GM23338 (cell line): ENCODE measurements around the gene STX5. TPM values are rescaled to one million over a fixed set of nuclear protein-coding genes. Genes with fewer than 3 reads are reported as not detected.

Source experiments
- ATAC-seq: fragments of 200-7000 bp; cut with Tn5 transposase; 3 replicates; pipeline ENCODE4 v1.9.1; 2020
- DNase-seq: peaks from one replicate; pipeline ENCODE4 v3.0.0-alpha.2; 2015; ENCODE audit warnings: low spot score
- H2AFZ ChIP-seq: fragments of 200-600 bp; sonication (generic); 2 replicates; pipeline ENCODE4 v1.8.0; 2016; ENCODE audit warnings: antibody characterized with exemption, mild to moderate bottlenecking, moderate library complexity
- H3F3A ChIP-seq: fragments of 200-600 bp; sonication (generic); replicated peaks from 2 replicates; pipeline ENCODE4 v1.8.0; 2017; ENCODE audit warnings: antibody characterized with exemption, mixed run types, low read depth
- H3K27ac ChIP-seq: fragments of 200-600 bp; sonication (generic); 2 replicates; pipeline ENCODE4 v1.6.1; 2016; ENCODE audit warnings: low read depth
- H3K27me3 ChIP-seq: fragments of 200-600 bp; sonication (generic); 2 replicates; pipeline ENCODE4 v1.8.0; 2016; ENCODE audit warnings: mild to moderate bottlenecking, mixed run types, moderate library complexity; ENCODE audit not compliant: insufficient read depth
- H3K36me3 ChIP-seq: fragments of 200-600 bp; sonication (generic); 2 replicates; pipeline ENCODE4 v1.8.0; 2016; ENCODE audit warnings: mild to moderate bottlenecking; ENCODE audit not compliant: insufficient read depth
- H3K4me1 ChIP-seq: fragments of 200-600 bp; sonication (generic); 2 replicates; pipeline ENCODE4 v1.8.0; 2016; ENCODE audit warnings: mild to moderate bottlenecking, moderate library complexity; ENCODE audit not compliant: insufficient read depth
- H3K4me2 ChIP-seq: fragments of 200-600 bp; sonication (generic); 2 replicates; pipeline ENCODE4 v1.7.1; 2017; ENCODE audit warnings: mixed run types
- H3K4me3 ChIP-seq: fragments of 200-600 bp; sonication (generic); 2 replicates; pipeline ENCODE4 v1.6.1; 2016; ENCODE audit warnings: mixed run types
- H3K79me2 ChIP-seq: fragments of 200-600 bp; sonication (generic); replicated peaks from 2 replicates; pipeline ENCODE4 v1.8.0; 2017; ENCODE audit warnings: mild to moderate bottlenecking; ENCODE audit not compliant: insufficient read depth
- H3K9me2 ChIP-seq: fragments of 200-600 bp; sonication (generic); 2 replicates; pipeline ENCODE4 v1.8.0; 2017; ENCODE audit not compliant: insufficient read depth
- H4K20me1 ChIP-seq: fragments of 200-600 bp; sonication (generic); replicated peaks from 2 replicates; pipeline ENCODE4 v1.8.0; 2017; ENCODE audit warnings: mild to moderate bottlenecking; ENCODE audit not compliant: insufficient read depth
- H3K27ac Mint-ChIP-seq: 2 replicates; pipeline ENCODE4 v1.8.0; 2020; ENCODE audit warnings: inconsistent platforms, mild to moderate bottlenecking, moderate library complexity, mixed read lengths
- H3K27me3 Mint-ChIP-seq: 3 replicates; pipeline ENCODE4 v1.8.0; 2022; ENCODE audit warnings: low read depth, mild to moderate bottlenecking, moderate library complexity, mixed read lengths, inconsistent platforms; ENCODE audit not compliant: insufficient read depth, poor library complexity
- H3K36me3 Mint-ChIP-seq: 3 replicates; pipeline ENCODE4 v1.8.0; 2021; ENCODE audit warnings: low read depth, mild to moderate bottlenecking, inconsistent platforms, moderate library complexity, mixed read lengths
- H3K4me1 Mint-ChIP-seq: 3 replicates; pipeline ENCODE4 v1.8.0; 2020; ENCODE audit warnings: mild to moderate bottlenecking, inconsistent platforms, mixed read lengths
- H3K4me3 Mint-ChIP-seq: 3 replicates; pipeline ENCODE4 v1.8.0; 2021; ENCODE audit warnings: moderate library complexity, mild to moderate bottlenecking, inconsistent platforms, mixed read lengths
- H3K9me3 Mint-ChIP-seq: 3 replicates; pipeline ENCODE4 v1.8.0; 2020; ENCODE audit warnings: moderate library complexity, mild to moderate bottlenecking, inconsistent platforms, mixed read lengths
- CTCF ChIP-seq, 2 experiments: fragments of 200-600 bp in 1 of 2; sonication (generic) in 1 of 2; conservative IDR thresholded peaks; 2 replicates each; pipeline versions ENCODE4 v1.5.1 to v1.6.1; 2016 to 2017; ENCODE audit warnings: antibody characterized with exemption in 2 of 2, low read depth in 2 of 2, mild to moderate bottlenecking in 2 of 2, moderate library complexity in 1 of 2
- ETS1 ChIP-seq: IDR thresholded peaks from 2 replicates; pipeline ENCODE4 v1.6.1; 2016; ENCODE audit warnings: antibody characterized with exemption
- EZH2 ChIP-seq: fragments of 200-600 bp; sonication (generic); IDR thresholded peaks from one replicate; pipeline ENCODE4 v1.8.0; 2017; ENCODE audit warnings: antibody characterized with exemption, mild to moderate bottlenecking, low read depth; ENCODE audit not compliant: unreplicated experiment
- EZH2phosphoT487 ChIP-seq: fragments of 200-600 bp; sonication (generic); IDR thresholded peaks from one replicate; pipeline ENCODE4 v1.8.1; 2018; ENCODE audit warnings: antibody characterized with exemption; ENCODE audit not compliant: unreplicated experiment
- JUNB ChIP-seq: IDR thresholded peaks from one replicate; pipeline ENCODE4 v1.6.1; 2016; ENCODE audit warnings: antibody characterized with exemption; ENCODE audit not compliant: unreplicated experiment
- NANOG ChIP-seq: IDR thresholded peaks from 2 replicates; pipeline ENCODE4 v1.6.1; 2016; ENCODE audit warnings: antibody characterized with exemption, borderline replicate concordance
- POLR2AphosphoS5 ChIP-seq: IDR thresholded peaks from 2 replicates; pipeline ENCODE4 v1.6.1; 2016; ENCODE audit warnings: antibody characterized with exemption, low read depth
- REST ChIP-seq: IDR thresholded peaks from one replicate; pipeline ENCODE4 v1.6.1; 2018; ENCODE audit warnings: antibody characterized with exemption; ENCODE audit not compliant: unreplicated experiment
- STAT1 ChIP-seq: IDR thresholded peaks from one replicate; pipeline ENCODE4 v1.6.1; 2016; ENCODE audit warnings: antibody characterized with exemption; ENCODE audit not compliant: unreplicated experiment
- ZNF114 ChIP-seq: fragments of 250-450 bp; sonication (Bioruptor Pico); IDR thresholded peaks from 2 replicates; pipeline ENCODE4 v1.5.0; 2020; ENCODE audit warnings: mild to moderate bottlenecking, moderate library complexity
- ZNF331 ChIP-seq: fragments of 250-450 bp; sonication (Bioruptor Pico); IDR thresholded peaks from 2 replicates; pipeline ENCODE4 v1.5.0; 2020; ENCODE audit warnings: low read depth, mild to moderate bottlenecking, moderate library complexity
- ZNF462 ChIP-seq: fragments of 250-450 bp; sonication (Bioruptor Pico); IDR thresholded peaks from 2 replicates; pipeline ENCODE4 v1.5.0; 2020; ENCODE audit warnings: mild to moderate bottlenecking, moderate library complexity
- polyA plus RNA-seq: library from polyadenylated mRNA; unstranded; fragments of >200 nt; fragmentation: Nextera tagmentation; extraction: Ambion mirVana; gene quantifications from 2 replicates; pipeline ENCODE4 v1.2.1, GENCODE V29; 2016
- total RNA-seq: library from RNA; depleted of rRNA; stranded (reverse); fragments of >200 nt; shearing (Covaris generic); gene quantifications from 2 replicates; pipeline ENCODE4 v1.2.3, GENCODE V29; 2014

The STX5 gene
- total and polyA plus RNA-seq, 2 experiments from 2014 or later = 7.7 to 22.2 TPM

- no peak; the same call in 2 of the 3 replicates for ATAC-seq
- Mint-ChIP-seq H3K36me3 (peaks cover 95% of the 10 kb centered on the region), H3K4me1 (peaks cover 57% of the 10 kb centered on the region), H3K9me3 (peaks cover 19% of the 10 kb centered on the region), H3K4me3 (peak overlapping the region; percentile 98), H3K27me3 (peaks cover 60% of the 10 kb centered on the region), H3K27ac (peak overlapping the region; percentile 100)
- no peak for DNase-seq
- Histone ChIP-seq H3K79me2 (peaks cover 88% of the 10 kb centered on the region), H3K27ac (peak overlapping the region; percentile 94), H3K9me2 (no peaks in the 10 kb centered on the region), H3K27me3 (no peaks in the 10 kb centered on the region), H4K20me1 (peaks cover 39% of the 10 kb centered on the region), H2AFZ (no peak overlapping the region), H3K36me3 (peaks cover 43% of the 10 kb centered on the region), H3F3A (peaks cover 67% of the 10 kb centered on the region), H3K4me2 (peak overlapping the region; percentile 88), H3K4me3 (peak overlapping the region; percentile 100), H3K4me1 (peaks cover 63% of the 10 kb centered on the region)
- TF ChIP-seq CTCF (conservative IDR thresholded peaks at IDR 0.05; ENCODE audit: low read depth in 2 of 2) (no peak), STAT1 (no peak), ZNF114 (CRISPR knock-in tag) (no peak), POLR2AphosphoS5 (no peak), REST (no peak), ETS1 (no peak), JUNB (no peak), EZH2phosphoT487 (no peak), NANOG (no peak), ZNF331 (CRISPR knock-in tag) (no peak), EZH2 (no peak), ZNF462 (CRISPR knock-in tag) (no peak)
These were observed 24.6 kb upstream of the STX5 start for GRCh38 chr11:62856333-62856895.
